Measurements from ENCODE around the gene KRT6A. TPM values are rescaled to one million over a fixed set of nuclear protein-coding genes. Genes with fewer than 3 reads are reported as not detected.

The KRT6A gene
- total and polyA plus RNA-seq, 2 of the 13 experiments (the other 11 are each of a cell fraction or from before 2014, with no cell fraction given), result 0.13 TPM; not detected in 1

DNA sequence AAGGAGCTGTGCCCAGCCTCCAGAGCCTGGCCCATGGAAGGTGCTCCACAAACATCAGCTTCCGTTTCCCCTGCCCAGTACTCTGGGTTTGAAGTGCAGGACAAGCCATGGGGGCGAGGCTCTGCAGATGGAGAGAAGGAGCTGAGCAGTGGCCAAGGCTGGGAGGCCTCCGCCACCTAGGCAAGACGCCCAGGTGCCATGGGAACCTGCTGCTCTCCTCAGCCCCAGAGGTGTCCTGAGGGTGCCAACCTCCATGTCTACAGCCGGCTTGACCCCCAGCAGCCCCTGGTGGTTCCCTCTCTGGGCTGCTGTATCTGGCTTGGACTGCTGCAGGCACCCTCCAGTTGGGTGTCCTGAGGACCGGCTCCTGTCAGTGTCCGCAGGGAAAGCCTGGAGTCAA, 47.5 kb upstream of the KRT6A start:
- POLR2A ChIA-PET, result no interaction called here
- no CpG with 5 or more reads among the region's 7 CpGs for WGBS (ENCODE audit: low lambda C conversion rate)
- H3K4me3 ChIP-seq (replicated peaks in 1 of 3; ENCODE audit: insufficient read depth in 1 of 3, low read depth in 2 of 3, low read length in 3 of 3), result no peak overlapping the region
- H3K36me3 ChIP-seq (replicated peaks in 1 of 2; ENCODE audit: control insufficient read depth in 1 of 2, insufficient read depth in 2 of 2, low read length in 2 of 2), result no peaks in the 10 kb centered on the region
- no TSS peak for BruUV-seq (replicated peaks)
- no peaks in the 10 kb centered on the region for H3K4me1 ChIP-seq (ENCODE audit: insufficient read depth, low read length)
- H3K4me2 ChIP-seq (ENCODE audit: low read depth, low read length), result no peak overlapping the region
- DNase-seq (ENCODE audit: low spot score), result no peak
- intact Hi-C loops (cut with micrococcal nuclease; ENCODE audit: unreplicated experiment) (no loop called here), in situ Hi-C loops (cut with HindIII; ENCODE audit: extremely low pct_ligation_motif_present, low pct_unique_long_range_greater_than_20kb) (loop anchor here (25.0 kb wide), 1 partner anchor 403 kb away; no protein-coding TSS in a partner anchor)
- H3K9me3 ChIP-seq (ENCODE audit: low read length), result no peaks in the 10 kb centered on the region
- H3K9ac ChIP-seq (ENCODE audit: insufficient read depth, low read depth, low read length), result no peak overlapping the region
- no peak overlapping the region for H3K27ac ChIP-seq (ENCODE audit: extremely low read length, insufficient read depth, low read length)
- H4K20me1 ChIP-seq (ENCODE audit: insufficient read depth, low read length), result no peaks in the 10 kb centered on the region
- no peaks in the 10 kb centered on the region for H3K79me2 ChIP-seq (ENCODE audit: insufficient read depth, low read length)
- CTCF ChIA-PET (ENCODE audit: low intra/inter-chr PET ratio, low total read pairs), result no interaction called here
- ATAC-seq, result no peak
- no peak for FAIRE-seq
- H3K27me3 ChIP-seq (ENCODE audit: control insufficient read depth in 1 of 2, insufficient read depth in 2 of 2, low read length in 2 of 2), result peaks cover 3 to 6% of the 10 kb centered on the region in 2 experiments; a peak in 2 of 5 replicates
- no peak overlapping the region for H2AFZ ChIP-seq (ENCODE audit: low read length)
- TF ChIP-seq, protein P1, sequence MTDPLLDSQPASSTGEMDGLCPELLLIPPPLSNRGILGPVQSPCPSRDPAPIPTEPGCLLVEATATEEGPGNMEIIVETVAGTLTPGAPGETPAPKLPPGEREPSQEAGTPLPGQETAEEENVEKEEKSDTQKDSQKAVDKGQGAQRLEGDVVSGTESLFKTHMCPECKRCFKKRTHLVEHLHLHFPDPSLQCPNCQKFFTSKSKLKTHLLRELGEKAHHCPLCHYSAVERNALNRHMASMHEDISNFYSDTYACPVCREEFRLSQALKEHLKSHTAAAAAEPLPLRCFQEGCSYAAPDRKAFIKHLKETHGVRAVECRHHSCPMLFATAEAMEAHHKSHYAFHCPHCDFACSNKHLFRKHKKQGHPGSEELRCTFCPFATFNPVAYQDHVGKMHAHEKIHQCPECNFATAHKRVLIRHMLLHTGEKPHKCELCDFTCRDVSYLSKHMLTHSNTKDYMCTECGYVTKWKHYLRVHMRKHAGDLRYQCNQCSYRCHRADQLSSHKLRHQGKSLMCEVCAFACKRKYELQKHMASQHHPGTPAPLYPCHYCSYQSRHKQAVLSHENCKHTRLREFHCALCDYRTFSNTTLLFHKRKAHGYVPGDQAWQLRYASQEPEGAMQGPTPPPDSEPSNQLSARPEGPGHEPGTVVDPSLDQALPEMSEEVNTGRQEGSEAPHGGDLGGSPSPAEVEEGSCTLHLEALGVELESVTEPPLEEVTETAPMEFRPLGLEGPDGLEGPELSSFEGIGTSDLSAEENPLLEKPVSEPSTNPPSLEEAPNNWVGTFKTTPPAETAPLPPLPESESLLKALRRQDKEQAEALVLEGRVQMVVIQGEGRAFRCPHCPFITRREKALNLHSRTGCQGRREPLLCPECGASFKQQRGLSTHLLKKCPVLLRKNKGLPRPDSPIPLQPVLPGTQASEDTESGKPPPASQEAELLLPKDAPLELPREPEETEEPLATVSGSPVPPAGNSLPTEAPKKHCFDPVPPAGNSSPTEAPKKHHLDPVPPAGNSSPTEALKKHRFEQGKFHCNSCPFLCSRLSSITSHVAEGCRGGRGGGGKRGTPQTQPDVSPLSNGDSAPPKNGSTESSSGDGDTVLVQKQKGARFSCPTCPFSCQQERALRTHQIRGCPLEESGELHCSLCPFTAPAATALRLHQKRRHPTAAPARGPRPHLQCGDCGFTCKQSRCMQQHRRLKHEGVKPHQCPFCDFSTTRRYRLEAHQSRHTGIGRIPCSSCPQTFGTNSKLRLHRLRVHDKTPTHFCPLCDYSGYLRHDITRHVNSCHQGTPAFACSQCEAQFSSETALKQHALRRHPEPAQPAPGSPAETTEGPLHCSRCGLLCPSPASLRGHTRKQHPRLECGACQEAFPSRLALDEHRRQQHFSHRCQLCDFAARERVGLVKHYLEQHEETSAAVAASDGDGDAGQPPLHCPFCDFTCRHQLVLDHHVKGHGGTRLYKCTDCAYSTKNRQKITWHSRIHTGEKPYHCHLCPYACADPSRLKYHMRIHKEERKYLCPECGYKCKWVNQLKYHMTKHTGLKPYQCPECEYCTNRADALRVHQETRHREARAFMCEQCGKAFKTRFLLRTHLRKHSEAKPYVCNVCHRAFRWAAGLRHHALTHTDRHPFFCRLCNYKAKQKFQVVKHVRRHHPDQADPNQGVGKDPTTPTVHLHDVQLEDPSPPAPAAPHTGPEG (CRISPR knock-in tag; IDR thresholded peaks at IDR 0.05), result no peak
- no peak for TF ChIP-seq ARNTL (CRISPR knock-in tag; IDR thresholded peaks at IDR 0.05)
- TF ChIP-seq, protein P2, sequence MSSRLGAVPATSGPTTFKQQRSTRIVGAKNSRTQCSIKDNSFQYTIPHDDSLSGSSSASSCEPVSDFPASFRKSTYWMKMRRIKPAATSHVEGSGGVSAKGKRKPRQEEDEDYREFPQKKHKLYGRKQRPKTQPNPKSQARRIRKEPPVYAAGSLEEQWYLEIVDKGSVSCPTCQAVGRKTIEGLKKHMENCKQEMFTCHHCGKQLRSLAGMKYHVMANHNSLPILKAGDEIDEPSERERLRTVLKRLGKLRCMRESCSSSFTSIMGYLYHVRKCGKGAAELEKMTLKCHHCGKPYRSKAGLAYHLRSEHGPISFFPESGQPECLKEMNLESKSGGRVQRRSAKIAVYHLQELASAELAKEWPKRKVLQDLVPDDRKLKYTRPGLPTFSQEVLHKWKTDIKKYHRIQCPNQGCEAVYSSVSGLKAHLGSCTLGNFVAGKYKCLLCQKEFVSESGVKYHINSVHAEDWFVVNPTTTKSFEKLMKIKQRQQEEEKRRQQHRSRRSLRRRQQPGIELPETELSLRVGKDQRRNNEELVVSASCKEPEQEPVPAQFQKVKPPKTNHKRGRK (CRISPR knock-in tag; IDR thresholded peaks at IDR 0.05), result no peak
- TF ChIP-seq, protein P3, sequence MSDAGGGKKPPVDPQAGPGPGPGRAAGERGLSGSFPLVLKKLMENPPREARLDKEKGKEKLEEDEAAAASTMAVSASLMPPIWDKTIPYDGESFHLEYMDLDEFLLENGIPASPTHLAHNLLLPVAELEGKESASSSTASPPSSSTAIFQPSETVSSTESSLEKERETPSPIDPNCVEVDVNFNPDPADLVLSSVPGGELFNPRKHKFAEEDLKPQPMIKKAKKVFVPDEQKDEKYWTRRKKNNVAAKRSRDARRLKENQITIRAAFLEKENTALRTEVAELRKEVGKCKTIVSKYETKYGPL (CRISPR knock-in tag; IDR thresholded peaks at IDR 0.05), result no peak
- TF ChIP-seq MEF2D (CRISPR knock-in tag; IDR thresholded peaks at IDR 0.05), result no peak
- TF ChIP-seq, protein P4, sequence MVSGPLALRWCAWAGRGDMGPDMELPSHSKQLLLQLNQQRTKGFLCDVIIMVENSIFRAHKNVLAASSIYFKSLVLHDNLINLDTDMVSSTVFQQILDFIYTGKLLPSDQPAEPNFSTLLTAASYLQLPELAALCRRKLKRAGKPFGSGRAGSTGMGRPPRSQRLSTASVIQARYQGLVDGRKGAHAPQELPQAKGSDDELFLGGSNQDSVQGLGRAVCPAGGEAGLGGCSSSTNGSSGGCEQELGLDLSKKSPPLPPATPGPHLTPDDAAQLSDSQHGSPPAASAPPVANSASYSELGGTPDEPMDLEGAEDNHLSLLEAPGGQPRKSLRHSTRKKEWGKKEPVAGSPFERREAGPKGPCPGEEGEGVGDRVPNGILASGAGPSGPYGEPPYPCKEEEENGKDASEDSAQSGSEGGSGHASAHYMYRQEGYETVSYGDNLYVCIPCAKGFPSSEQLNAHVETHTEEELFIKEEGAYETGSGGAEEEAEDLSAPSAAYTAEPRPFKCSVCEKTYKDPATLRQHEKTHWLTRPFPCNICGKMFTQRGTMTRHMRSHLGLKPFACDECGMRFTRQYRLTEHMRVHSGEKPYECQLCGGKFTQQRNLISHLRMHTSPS (CRISPR knock-in tag; IDR thresholded peaks at IDR 0.05; ENCODE audit: low read depth), result no peak
- TF ChIP-seq, protein P5, sequence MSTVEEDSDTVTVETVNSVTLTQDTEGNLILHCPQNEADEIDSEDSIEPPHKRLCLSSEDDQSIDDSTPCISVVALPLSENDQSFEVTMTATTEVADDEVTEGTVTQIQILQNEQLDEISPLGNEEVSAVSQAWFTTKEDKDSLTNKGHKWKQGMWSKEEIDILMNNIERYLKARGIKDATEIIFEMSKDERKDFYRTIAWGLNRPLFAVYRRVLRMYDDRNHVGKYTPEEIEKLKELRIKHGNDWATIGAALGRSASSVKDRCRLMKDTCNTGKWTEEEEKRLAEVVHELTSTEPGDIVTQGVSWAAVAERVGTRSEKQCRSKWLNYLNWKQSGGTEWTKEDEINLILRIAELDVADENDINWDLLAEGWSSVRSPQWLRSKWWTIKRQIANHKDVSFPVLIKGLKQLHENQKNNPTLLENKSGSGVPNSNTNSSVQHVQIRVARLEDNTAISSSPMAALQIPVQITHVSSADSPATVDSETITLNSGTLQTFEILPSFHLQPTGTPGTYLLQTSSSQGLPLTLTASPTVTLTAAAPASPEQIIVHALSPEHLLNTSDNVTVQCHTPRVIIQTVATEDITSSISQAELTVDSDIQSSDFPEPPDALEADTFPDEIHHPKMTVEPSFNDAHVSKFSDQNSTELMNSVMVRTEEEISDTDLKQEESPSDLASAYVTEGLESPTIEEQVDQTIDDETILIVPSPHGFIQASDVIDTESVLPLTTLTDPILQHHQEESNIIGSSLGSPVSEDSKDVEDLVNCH (CRISPR knock-in tag; IDR thresholded peaks at IDR 0.05), result no peak
- TF ChIP-seq, protein P6, sequence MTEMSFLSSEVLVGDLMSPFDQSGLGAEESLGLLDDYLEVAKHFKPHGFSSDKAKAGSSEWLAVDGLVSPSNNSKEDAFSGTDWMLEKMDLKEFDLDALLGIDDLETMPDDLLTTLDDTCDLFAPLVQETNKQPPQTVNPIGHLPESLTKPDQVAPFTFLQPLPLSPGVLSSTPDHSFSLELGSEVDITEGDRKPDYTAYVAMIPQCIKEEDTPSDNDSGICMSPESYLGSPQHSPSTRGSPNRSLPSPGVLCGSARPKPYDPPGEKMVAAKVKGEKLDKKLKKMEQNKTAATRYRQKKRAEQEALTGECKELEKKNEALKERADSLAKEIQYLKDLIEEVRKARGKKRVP (CRISPR knock-in tag; IDR thresholded peaks at IDR 0.05), result no peak
